ENCODE results near the gene SLC12A9.
"Not testable (repeated sequence)": the region's sequence is repeated elsewhere in the genome, so short reads cannot be mapped to it uniquely, and the experiment has no call there.

The SLC12A9 gene

DNA sequence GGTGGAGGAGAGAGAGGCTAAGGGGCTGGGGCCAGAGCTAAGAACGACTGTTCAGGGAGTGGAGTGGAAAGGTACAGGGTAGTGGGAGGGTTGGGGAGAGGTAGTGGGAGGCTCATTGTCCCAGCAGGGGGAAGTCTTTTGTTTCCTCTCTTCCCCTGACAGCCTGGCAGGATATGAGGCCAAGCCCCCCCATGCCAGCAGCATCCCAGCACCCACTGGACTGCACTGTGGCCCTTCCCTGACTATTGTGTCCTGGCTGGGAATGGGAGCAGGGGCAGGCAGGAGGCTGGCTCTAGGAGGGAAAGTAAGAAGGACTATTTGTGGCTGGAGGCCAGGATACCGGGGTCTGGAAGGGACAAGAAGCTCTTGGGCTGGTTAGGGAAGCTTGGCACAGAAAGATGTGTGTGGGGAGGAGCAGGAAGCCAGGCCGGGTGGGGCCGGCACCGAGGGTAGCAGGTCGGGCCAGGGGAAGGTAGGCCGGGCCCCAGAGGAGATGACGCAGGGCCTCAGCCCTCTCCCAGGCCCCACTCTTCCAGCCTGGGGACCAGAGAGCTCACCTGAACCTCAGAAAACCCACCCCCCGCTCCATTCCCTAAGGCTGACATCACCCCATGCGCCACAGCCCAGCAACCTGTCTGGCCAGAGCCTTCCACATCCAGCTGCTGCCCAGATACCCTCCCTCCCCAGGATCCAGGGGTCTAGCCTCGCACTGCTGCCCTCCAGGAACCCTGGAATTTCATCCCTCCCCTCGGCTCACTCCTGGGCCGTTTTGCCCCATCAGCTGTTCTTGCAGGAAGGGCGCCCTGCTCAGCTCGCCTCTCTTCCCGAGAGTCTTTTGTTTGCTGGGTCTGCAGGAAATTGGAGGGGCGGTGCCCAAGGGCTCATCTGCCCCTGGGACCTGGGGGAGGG is 16.4 kb upstream of the SLC12A9 start:
- Mint-ChIP-seq H3K27ac (no peak overlapping the region), H3K9me3 (no peaks in the 10 kb centered on the region), H3K4me3 (no peak overlapping the region), H3K36me3 (ENCODE audit: low read depth) (no peaks in the 10 kb centered on the region), H3K27me3 (no peaks in the 10 kb centered on the region), H3K4me1 (ENCODE audit: low read depth) (peaks cover 12% of the 10 kb centered on the region)
- no peak for DNase-seq

DNA sequence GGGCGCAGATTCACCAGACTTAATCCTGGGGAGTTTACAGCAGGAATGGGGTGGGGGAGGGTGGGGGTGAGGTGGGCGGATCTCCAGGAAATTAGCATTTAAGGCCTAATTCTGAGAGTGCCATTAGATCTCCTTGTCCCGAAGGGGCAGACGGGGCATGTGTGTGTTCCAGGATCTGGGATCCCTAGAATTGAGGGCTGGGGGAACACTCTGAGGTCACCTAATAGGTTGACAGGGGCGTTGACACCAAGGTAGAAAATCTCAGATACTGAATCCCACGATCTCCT is 15.8 kb upstream of the SLC12A9 start:
- H3K36me3 Mint-ChIP-seq (ENCODE audit: low read depth): no peaks in the 10 kb centered on the region
- no peaks in the 10 kb centered on the region for H3K27me3 Mint-ChIP-seq
- peak overlapping the region; percentile 73 for H3K4me3 Mint-ChIP-seq
- peak overlapping the region; percentile 85 for H3K27ac Mint-ChIP-seq
- H3K9me3 Mint-ChIP-seq: no peaks in the 10 kb centered on the region
- H3K4me1 Mint-ChIP-seq (ENCODE audit: low read depth): peaks cover 12% of the 10 kb centered on the region
- no peak for DNase-seq

DNA sequence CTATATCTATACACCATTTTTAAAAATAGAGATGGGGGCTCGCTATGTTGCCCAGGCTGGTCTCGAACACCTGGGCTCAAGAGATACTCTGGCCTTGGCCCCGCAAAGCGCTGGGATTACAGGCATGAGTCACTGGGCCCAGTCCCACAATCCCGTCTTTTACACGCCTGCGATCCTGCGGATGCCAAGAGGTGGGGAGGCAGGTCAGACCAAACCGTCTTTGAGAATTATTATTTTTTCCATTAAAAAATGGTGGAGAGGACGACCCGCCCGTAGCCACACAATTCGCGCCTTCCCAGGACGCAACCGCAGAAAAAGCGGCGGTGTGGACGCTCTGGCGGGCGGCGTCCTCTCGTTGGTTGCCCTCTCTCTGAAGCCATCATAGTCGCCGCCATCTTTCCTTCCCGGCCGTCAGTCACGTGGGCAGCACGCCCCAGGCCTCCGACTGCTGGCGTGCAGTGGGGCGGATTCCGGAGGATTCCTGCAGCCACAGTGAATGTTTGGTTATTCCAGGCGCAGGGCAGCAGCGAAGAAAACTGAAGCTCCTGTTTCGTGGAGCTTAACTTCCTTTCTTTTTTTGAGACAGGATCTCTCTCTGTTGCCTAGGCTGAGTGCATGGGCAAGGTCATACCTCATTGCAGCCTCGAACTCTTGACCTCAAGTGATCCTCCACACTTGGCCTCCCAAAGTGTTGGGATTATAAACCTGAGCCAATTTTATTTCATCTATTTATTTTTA is 15.2 kb upstream of the SLC12A9 start:
- H3K9me3 Mint-ChIP-seq: no peaks in the 10 kb centered on the region
- H3K27me3 Mint-ChIP-seq: no peaks in the 10 kb centered on the region
- peak overlapping the region; percentile 73 for H3K4me3 Mint-ChIP-seq
- peak; percentile 87 for DNase-seq
- peaks cover 12% of the 10 kb centered on the region for H3K4me1 Mint-ChIP-seq (ENCODE audit: low read depth)
- H3K27ac Mint-ChIP-seq: peak overlapping the region; percentile 85
- H3K36me3 Mint-ChIP-seq (ENCODE audit: low read depth): no peaks in the 10 kb centered on the region

DNA sequence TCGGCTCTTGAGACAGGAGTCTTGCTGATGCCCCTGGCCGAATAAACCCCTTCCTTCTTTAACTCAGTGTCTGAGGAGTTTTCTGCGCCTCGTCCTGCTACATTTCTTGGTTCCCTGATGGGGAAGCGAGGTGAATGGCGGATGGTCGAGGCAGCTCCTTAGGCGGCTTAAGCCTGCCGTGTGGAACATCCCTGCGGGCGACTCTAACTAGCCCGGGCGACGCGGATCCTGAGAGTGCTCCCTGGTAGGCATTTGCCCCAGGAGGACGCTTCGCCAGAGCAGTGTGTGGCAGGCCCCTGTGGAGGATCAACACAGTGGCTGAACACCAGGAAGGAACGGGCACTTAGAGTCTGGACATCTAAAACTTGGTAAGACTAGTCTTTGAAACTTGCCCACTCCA is 13.2 kb upstream of the SLC12A9 start:
- no peaks in the 10 kb centered on the region for H3K27me3 Mint-ChIP-seq
- no peaks in the 10 kb centered on the region for H3K9me3 Mint-ChIP-seq
- no peak overlapping the region for H3K4me3 Mint-ChIP-seq
- DNase-seq: no peak
- no peaks in the 10 kb centered on the region for H3K36me3 Mint-ChIP-seq (ENCODE audit: low read depth)
- no peak overlapping the region for H3K27ac Mint-ChIP-seq
- peaks cover 12% of the 10 kb centered on the region for H3K4me1 Mint-ChIP-seq (ENCODE audit: low read depth)

DNA sequence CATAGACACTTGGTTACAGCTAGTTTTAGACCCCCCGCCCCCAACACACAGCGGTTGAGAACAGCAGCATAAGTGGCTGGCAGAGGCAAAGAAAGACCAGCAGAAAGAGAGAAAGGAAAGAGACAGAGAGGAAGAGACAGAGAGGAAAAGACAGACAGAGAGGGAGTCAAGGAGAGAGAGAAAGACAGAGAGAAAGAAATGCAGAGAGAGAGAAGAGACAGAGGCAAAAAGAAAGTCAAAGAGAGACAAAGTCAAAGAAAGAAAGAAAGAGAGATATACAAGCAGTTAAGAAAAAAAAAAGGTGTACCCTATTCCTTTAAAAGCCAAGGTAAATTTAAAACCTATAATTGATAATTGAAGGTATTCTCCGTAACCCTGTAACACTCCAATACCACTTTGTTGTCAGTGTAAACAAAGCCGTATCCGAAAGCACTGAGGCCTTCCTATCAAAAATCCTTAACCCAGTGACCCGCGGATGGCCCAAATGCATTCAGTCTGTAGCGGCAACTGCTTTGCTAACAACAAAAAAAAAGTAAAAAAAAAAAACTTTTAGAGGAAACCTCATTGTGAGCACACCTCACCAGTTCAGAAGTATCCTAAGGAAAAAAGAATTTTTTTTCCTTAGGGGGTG is 11.9 kb upstream of the SLC12A9 start:
- H3K9me3 Mint-ChIP-seq: no peaks in the 10 kb centered on the region
- DNase-seq: no peak
- H3K4me1 Mint-ChIP-seq (ENCODE audit: low read depth): peaks cover 12% of the 10 kb centered on the region
- H3K36me3 Mint-ChIP-seq (ENCODE audit: low read depth): no peaks in the 10 kb centered on the region
- no peak overlapping the region for H3K4me3 Mint-ChIP-seq
- no peak overlapping the region for H3K27ac Mint-ChIP-seq
- H3K27me3 Mint-ChIP-seq: no peaks in the 10 kb centered on the region

DNA sequence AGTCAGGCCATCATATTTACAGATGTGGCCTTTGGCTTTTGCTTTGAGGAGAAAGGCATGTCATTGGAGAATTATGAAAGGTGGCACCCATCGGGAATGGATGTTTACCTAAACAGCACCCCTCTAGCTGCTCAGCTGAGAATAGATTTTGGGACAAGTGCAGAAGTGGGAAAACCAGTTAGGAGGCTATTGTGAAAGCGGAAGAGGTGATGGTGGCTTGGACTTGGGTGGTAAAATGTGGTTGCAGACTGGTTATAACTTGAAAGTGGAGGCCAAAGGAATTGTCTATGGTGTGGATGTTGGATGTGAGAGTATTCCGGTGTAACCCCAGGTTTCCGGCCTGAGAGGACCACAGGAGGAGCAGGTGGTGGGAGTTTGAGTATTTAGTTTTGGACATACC is 5.2 kb upstream of the SLC12A9 start:
- no peak overlapping the region for H3K4me3 Mint-ChIP-seq
- H3K36me3 Mint-ChIP-seq (ENCODE audit: low read depth): peaks cover 3% of the 10 kb centered on the region
- no peaks in the 10 kb centered on the region for H3K27me3 Mint-ChIP-seq
- peaks cover 6% of the 10 kb centered on the region for H3K4me1 Mint-ChIP-seq (ENCODE audit: low read depth)
- no peak overlapping the region for H3K27ac Mint-ChIP-seq
- DNase-seq: no peak
- H3K9me3 Mint-ChIP-seq: no peaks in the 10 kb centered on the region

DNA sequence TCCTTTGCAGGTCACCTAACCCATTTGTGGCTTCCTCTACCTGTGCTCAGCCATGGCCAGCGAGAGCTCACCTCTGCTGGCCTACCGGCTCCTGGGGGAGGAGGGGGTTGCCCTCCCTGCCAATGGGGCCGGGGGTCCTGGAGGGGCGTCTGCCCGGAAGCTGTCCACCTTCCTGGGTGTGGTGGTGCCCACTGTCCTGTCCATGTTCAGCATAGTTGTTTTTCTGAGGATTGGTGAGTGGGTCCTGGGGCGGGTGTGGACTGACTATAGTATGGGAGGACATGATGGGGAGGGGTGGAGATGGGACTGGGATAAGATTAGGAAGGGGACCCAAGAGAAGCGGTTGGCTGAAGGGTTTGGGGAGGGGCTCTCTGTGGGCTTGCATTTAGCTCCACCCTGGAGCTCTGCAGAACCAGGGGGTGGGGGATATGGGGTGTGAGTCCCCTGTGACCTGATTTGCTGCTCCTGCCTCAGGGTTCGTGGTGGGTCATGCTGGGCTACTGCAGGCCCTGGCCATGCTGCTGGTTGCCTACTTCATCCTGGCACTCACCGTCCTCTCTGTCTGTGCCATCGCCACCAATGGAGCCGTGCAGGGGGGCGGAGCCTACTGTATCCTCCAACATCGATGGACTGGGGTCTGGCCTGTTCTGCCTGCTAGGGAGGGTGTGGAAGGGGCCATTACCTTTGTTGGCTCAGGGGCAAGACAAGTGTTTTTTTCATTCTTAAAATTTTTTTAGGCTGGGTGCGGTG is 1.8 kb downstream of the SLC12A9 start:
- Mint-ChIP-seq H3K36me3 (ENCODE audit: low read depth) (peaks cover 35% of the 10 kb centered on the region), H3K4me3 (peak overlapping the region; percentile 89), H3K27ac (no peak overlapping the region), H3K9me3 (no peaks in the 10 kb centered on the region), H3K27me3 (no peaks in the 10 kb centered on the region), H3K4me1 (ENCODE audit: low read depth) (peaks cover 22% of the 10 kb centered on the region)
- DNase-seq: no peak

DNA sequence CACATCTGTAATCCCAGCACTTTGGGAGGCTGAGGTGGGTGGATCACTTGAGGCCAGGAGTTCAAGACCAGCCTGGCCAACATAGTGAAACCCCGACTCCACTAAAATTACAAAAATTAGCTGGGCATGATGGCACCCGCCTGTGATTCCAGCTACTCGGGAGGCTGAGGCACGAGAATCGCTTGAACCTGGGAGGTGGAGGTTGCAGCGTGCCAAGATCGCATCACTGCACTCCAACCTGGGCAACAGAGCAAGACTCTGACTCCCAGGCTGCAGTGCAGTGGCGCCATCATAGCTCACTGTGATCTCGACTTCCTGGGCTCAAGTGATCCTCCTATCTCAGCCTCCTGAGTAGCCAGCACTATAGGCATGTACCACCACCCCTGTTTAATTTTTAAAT is 2.4 kb downstream of the SLC12A9 start:
- H3K27me3 Mint-ChIP-seq, H3K9me3 Mint-ChIP-seq, H3K4me3 Mint-ChIP-seq: not testable (repeated sequence)

DNA sequence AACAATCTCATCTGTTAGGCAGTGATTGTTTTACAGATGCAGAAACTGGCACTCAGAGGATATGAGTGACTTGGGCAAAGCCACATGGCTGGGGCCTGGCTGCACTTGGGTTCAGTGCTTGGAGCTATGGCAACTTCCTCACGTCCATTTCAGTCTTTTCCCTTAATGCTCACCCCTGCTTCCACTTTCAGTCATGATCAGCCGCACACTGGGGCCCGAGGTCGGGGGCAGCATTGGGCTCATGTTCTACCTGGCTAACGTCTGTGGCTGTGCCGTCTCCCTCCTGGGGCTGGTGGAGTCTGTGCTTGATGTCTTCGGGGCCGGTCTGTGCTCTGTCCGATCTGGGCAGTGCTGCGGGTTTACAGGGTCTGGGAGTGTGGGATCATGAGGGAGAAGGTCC is 3.0 kb downstream of the SLC12A9 start:
- DNase-seq: no peak
- peak overlapping the region; percentile 42 for H3K27ac Mint-ChIP-seq
- H3K27me3 Mint-ChIP-seq: no peaks in the 10 kb centered on the region
- H3K4me1 Mint-ChIP-seq (ENCODE audit: low read depth): peaks cover 22% of the 10 kb centered on the region
- no peak overlapping the region for H3K4me3 Mint-ChIP-seq
- peaks cover 47% of the 10 kb centered on the region for H3K36me3 Mint-ChIP-seq (ENCODE audit: low read depth)
- no peaks in the 10 kb centered on the region for H3K9me3 Mint-ChIP-seq

More for the DNA sequence above, 2.4 kb downstream of the SLC12A9 start:
- peaks cover 41% of the 10 kb centered on the region for H3K36me3 Mint-ChIP-seq (ENCODE audit: low read depth)
- not testable (repeated sequence) for DNase-seq, H3K27ac Mint-ChIP-seq
- H3K4me1 Mint-ChIP-seq (ENCODE audit: low read depth): peaks cover 22% of the 10 kb centered on the region

DNA sequence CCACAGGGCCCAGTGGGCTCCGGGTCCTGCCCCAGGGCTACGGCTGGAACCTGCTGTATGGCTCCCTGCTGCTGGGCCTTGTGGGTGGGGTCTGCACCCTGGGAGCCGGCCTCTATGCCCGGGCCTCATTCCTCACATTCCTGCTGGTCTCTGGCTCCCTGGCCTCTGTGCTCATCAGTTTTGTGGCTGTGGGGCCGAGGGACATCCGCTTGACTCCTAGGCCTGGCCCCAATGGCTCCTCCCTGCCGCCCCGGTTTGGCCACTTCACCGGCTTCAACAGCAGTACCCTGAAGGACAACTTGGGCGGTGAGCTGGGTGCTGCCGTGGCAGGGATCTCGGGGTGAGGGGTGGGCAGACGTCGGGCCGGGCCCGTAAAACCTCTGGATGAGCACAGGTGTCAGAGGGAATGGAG is 4.4 kb downstream of the SLC12A9 start:
- Mint-ChIP-seq H3K27ac (no peak overlapping the region), H3K36me3 (ENCODE audit: low read depth) (peaks cover 54% of the 10 kb centered on the region), H3K4me3 (no peak overlapping the region)

DNA sequence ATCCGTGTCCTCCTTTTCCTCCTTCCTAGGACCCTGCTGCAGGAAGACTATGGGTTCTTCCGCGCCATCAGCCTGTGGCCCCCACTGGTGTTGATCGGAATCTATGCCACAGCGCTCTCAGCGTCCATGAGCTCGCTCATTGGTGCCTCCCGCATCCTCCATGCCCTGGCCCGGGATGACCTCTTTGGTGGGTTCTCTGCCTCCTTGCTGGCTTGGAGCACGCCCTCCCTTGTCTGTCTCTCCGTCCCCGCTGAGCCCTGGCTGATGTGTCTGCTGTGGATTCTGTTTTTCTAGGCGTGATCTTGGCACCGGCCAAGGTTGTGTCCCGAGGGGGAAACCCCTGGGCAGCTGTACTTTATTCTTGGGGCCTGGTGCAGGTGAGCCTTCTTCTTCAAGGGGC is 7.3 kb downstream of the SLC12A9 start:
- Mint-ChIP-seq H3K27me3 (no peaks in the 10 kb centered on the region), H3K9me3 (no peaks in the 10 kb centered on the region), H3K4me1 (ENCODE audit: low read depth) (peaks cover 1% of the 10 kb centered on the region), H3K4me3 (no peak overlapping the region), H3K36me3 (ENCODE audit: low read depth) (peaks cover 76% of the 10 kb centered on the region), H3K27ac (no peak overlapping the region)
- no peak for DNase-seq

More for the DNA sequence above, 4.4 kb downstream of the SLC12A9 start:
- H3K27me3 Mint-ChIP-seq: no peaks in the 10 kb centered on the region
- DNase-seq: no peak
- H3K9me3 Mint-ChIP-seq: no peaks in the 10 kb centered on the region
- H3K4me1 Mint-ChIP-seq (ENCODE audit: low read depth): peaks cover 18% of the 10 kb centered on the region

DNA sequence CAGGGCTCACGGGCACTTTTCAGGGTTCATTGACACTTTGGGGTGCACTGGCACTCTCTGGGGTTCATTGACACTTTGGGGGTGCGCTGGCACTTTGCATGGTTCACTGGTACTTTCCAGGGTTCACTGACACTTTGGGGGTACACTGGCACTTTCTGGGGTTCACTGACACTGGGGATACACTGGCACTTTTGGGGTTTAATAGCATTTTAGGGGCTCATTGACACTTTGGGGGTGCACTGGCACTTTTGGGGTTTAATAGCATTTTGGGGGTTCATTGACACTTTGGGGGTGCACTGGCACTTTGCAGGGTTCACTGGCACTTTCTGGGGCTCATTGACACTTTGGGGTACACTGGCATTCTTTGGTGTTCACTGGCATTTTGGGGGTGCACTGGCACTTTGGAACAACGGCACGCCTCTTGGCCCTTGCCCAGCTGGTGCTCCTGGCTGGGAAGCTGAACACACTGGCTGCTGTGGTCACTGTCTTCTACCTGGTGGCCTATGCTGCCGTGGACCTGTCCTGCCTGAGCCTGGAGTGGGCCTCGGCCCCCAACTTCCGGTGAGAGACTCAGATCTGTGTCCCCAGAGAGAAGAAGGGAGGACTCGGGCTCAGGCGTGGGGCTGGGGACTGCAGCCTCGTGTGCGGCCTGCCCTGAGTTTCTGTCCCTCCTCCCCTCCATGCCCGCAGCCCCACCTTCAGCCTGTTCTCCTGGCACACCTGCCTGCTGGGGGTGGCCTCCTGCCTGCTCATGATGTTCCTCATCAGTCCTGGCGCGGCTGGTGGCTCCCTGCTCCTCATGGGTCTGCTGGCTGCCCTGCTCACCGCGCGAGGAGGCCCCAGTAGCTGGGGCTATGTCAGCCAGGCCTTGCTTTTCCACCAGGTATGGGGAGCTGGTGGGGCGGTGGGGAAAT is 8.4 kb downstream of the SLC12A9 start:
- H3K36me3 Mint-ChIP-seq (ENCODE audit: low read depth): peaks cover 72% of the 10 kb centered on the region
- H3K4me3 Mint-ChIP-seq: no peak overlapping the region
- H3K27me3 Mint-ChIP-seq: no peaks in the 10 kb centered on the region
- DNase-seq: no peak
- no peak overlapping the region for H3K27ac Mint-ChIP-seq
- H3K9me3 Mint-ChIP-seq: no peaks in the 10 kb centered on the region
- H3K4me1 Mint-ChIP-seq (ENCODE audit: low read depth): peaks cover 5% of the 10 kb centered on the region

DNA sequence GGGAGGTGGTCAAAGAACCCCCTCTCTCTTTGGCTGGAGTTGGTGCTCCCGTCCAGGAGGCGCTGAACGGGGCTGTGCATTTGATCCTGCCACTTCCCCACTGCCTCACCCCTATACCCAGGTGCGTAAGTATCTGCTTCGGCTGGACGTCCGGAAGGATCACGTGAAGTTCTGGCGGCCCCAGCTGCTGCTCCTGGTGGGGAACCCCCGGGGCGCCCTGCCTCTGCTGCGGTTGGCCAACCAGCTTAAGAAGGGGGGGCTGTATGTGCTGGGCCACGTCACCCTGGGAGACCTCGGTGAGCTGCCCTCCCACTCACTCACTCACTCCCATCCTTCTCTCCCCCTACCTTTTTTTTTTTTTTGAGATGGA is 9.1 kb downstream of the SLC12A9 start:
- no peaks in the 10 kb centered on the region for H3K9me3 Mint-ChIP-seq
- H3K27ac Mint-ChIP-seq: no peak overlapping the region
- H3K27me3 Mint-ChIP-seq: no peaks in the 10 kb centered on the region
- DNase-seq: no peak
- H3K36me3 Mint-ChIP-seq (ENCODE audit: low read depth): peaks cover 72% of the 10 kb centered on the region
- no peak overlapping the region for H3K4me3 Mint-ChIP-seq
- H3K4me1 Mint-ChIP-seq (ENCODE audit: low read depth): peaks cover 9% of the 10 kb centered on the region

All from activated T-cell treated with anti-CD3 and anti-CD28 coated beads, Interleukin-2, amount 50 U/mL, for 24 hours (primary cell).